Caco-2 (cell line): ENCODE measurements around the gene ARHGEF7. TPM values are rescaled to one million over a fixed set of nuclear protein-coding genes. Genes with fewer than 3 reads are reported as not detected.

Experiments used
- BruUV-seq: library from RNA; stranded (reverse); fragments of 400-500 nt; replicated peaks from 2 replicates; lab custom pipeline; 2021; lab: Mats Ljungman, UMichigan
- CTCF ChIA-PET: fragments of 300-600 bp; sonication (Branson Sonifier 250); formaldehyde crosslinking; loops from one replicate; lab custom pipeline; 2022; ENCODE audit warnings: antibody characterized with exemption; lab: Charles Lee
- POLR2A ChIA-PET: fragments of 300-600 bp; sonication (Branson Sonifier 250); formaldehyde crosslinking; loops from one replicate; lab custom pipeline; 2022; ENCODE audit warnings: antibody characterized with exemption; lab: Charles Lee
- DNase-seq, 2 experiments: peaks; one replicate each; pipeline versions ENCODE4 v3.0.0 to v3.0.0-alpha.2; 2020 to 2022
- H3K27me3 ChIP-seq: replicated peaks from 2 replicates; pipeline ENCODE4 v1.6.0; 2011; ENCODE audit warnings: low read length; ENCODE audit not compliant: control insufficient read depth, insufficient read depth
- H3K36me3 ChIP-seq: 2 replicates; pipeline ENCODE4 v1.5.1; 2011; ENCODE audit warnings: low read length; ENCODE audit not compliant: control insufficient read depth, insufficient read depth
- H3K4me1 ChIP-seq: fragments of 250-450 bp; sonication (Bioruptor Pico); 2 replicates; pipeline ENCODE4 v1.5.1; 2020; ENCODE audit warnings: mild to moderate bottlenecking
- H3K4me3 ChIP-seq: 2 replicates; pipeline ENCODE4 v1.5.1; 2011; ENCODE audit warnings: low read depth, mild to moderate bottlenecking, control low read depth, low read length
- H3K9me3 ChIP-seq: fragments of 250-450 bp; sonication (Bioruptor Pico); 2 replicates; pipeline ENCODE4 v1.5.1; 2020; ENCODE audit warnings: mild to moderate bottlenecking, moderate library complexity
- H3K27ac Mint-ChIP-seq: one replicate; pipeline ENCODE4 v1.8.0; 2022; ENCODE audit warnings: mixed read lengths; ENCODE audit not compliant: unreplicated experiment
- H3K27me3 Mint-ChIP-seq: one replicate; pipeline ENCODE4 v1.8.0; 2022; ENCODE audit warnings: mixed read lengths; ENCODE audit not compliant: insufficient read depth, unreplicated experiment
- H3K36me3 Mint-ChIP-seq: one replicate; pipeline ENCODE4 v1.8.0; 2022; ENCODE audit warnings: mild to moderate bottlenecking, mixed read lengths; ENCODE audit not compliant: insufficient read depth, unreplicated experiment
- H3K4me1 Mint-ChIP-seq: one replicate; pipeline ENCODE4 v1.8.0; 2022; ENCODE audit warnings: low read depth, mixed read lengths; ENCODE audit not compliant: unreplicated experiment
- H3K4me3 Mint-ChIP-seq: one replicate; pipeline ENCODE4 v1.8.0; 2022; ENCODE audit warnings: mild to moderate bottlenecking, moderate library complexity, mixed read lengths; ENCODE audit not compliant: unreplicated experiment
- H3K9me3 Mint-ChIP-seq: one replicate; pipeline ENCODE4 v1.8.0; 2022; ENCODE audit warnings: mixed read lengths; ENCODE audit not compliant: unreplicated experiment
- intact Hi-C: fragments of 100-400 bp; cut with micrococcal nuclease; formaldehyde crosslinking; loops from one replicate; pipeline ENCODE4 v1.10.0; 2022; ENCODE audit not compliant: unreplicated experiment
- total RNA-seq: library from RNA; stranded (reverse); gene quantifications from 2 replicates; pipeline ENCODE4 v1.2.3, GENCODE V29; 2022
- TF ChIP-seq, protein P1 (sequence below), 2 experiments: fragments of 200-600 bp in 1 of 2; IDR thresholded peaks; 1 replicate in 1 of 2; 2 replicates in 1 of 2; pipeline versions ENCODE4 v1.5.1 to v1.8.0; 2011 to 2022; ENCODE audit warnings: antibody characterized with exemption in 1 of 2, control low read depth in 1 of 2, inconsistent platforms in 1 of 2, low read depth in 1 of 2, low read length in 1 of 2, mild to moderate bottlenecking in 1 of 2, moderate library complexity in 1 of 2; ENCODE audit not compliant: insufficient read depth in 1 of 2, severe bottlenecking in 1 of 2, unreplicated experiment in 1 of 2

ARHGEF7 gene
- total RNA-seq, 1 experiment from 2014 or later = 60.5 TPM

DNA sequence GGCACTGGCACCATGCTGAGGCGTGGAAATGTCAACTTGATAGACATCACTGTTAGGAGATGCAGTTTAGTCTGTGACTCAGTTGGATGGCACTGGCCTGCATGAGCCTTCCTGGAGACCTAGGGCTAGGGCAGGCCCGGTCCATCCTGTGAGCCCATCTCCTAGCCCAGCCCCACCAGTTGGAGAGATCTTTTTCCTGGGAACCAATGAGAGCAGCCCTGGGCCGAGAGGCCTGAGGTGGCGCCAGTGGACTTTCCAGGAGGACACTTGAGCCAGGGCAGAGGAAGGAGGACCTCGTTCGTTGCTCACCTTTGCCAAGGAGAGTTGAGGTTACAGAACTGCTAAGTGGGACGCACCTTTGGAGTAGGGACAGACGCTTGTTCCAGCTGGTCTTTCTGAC is 104.8 kb downstream of the ARHGEF7 start:
- no peaks in the 10 kb centered on the region for H3K9me3 Mint-ChIP-seq
- H3K27me3 Mint-ChIP-seq = no peaks in the 10 kb centered on the region
- Histone ChIP-seq H3K36me3 (no peaks in the 10 kb centered on the region; the same call in 1 of the 2 replicates), H3K9me3 (no peaks in the 10 kb centered on the region), H3K4me3 (no peak overlapping the region), H3K27me3 (no peaks in the 10 kb centered on the region), H3K4me1 (no peaks in the 10 kb centered on the region)
- H3K27ac Mint-ChIP-seq = no peak overlapping the region
- ChIA-PET POLR2A (no interaction called here), CTCF (no interaction called here)
- no peak overlapping the region for H3K4me3 Mint-ChIP-seq
- DNase-seq = no peak
- intact Hi-C loops = no loop called here
- TF ChIP-seq, protein P1, sequence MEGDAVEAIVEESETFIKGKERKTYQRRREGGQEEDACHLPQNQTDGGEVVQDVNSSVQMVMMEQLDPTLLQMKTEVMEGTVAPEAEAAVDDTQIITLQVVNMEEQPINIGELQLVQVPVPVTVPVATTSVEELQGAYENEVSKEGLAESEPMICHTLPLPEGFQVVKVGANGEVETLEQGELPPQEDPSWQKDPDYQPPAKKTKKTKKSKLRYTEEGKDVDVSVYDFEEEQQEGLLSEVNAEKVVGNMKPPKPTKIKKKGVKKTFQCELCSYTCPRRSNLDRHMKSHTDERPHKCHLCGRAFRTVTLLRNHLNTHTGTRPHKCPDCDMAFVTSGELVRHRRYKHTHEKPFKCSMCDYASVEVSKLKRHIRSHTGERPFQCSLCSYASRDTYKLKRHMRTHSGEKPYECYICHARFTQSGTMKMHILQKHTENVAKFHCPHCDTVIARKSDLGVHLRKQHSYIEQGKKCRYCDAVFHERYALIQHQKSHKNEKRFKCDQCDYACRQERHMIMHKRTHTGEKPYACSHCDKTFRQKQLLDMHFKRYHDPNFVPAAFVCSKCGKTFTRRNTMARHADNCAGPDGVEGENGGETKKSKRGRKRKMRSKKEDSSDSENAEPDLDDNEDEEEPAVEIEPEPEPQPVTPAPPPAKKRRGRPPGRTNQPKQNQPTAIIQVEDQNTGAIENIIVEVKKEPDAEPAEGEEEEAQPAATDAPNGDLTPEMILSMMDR (IDR thresholded peaks at IDR 0.05; ENCODE audit: insufficient read depth in 1 of 2, low read depth in 1 of 2, low read length in 1 of 2, severe bottlenecking in 1 of 2, unreplicated experiment in 1 of 2) = no peak
- H3K36me3 Mint-ChIP-seq = peaks cover 18% of the 10 kb centered on the region
- no TSS peak for BruUV-seq
- no peaks in the 10 kb centered on the region for H3K4me1 Mint-ChIP-seq

DNA sequence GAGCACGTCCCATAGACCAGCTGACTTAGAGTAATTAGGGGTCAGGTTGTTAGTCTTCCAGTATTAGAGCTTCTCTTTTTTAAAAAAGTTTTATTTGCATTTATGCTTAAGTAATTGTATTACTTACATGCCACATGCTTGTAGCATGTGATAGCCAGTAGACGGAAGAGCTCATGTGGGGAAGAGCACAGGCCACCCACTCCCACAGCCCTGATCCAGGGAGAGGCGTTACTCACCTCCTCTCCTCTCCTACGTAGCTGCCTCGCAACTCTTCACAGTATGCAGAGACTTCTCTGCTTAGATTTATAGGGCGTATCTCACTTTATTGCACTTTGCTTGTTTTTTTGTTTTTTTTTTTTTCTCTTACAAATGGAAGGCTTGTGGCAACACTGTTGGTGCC is 110.1 kb downstream of the ARHGEF7 start:
- POLR2A ChIA-PET = no interaction called here
- Histone ChIP-seq H3K4me1 (no peaks in the 10 kb centered on the region), H3K9me3 (no peaks in the 10 kb centered on the region), H3K36me3 (no peaks in the 10 kb centered on the region; the same call in 1 of the 2 replicates), H3K4me3 (no peak overlapping the region), H3K27me3 (no peaks in the 10 kb centered on the region)
- TF ChIP-seq, protein P1 (IDR thresholded peaks at IDR 0.05; ENCODE audit: insufficient read depth in 1 of 2, low read depth in 1 of 2, low read length in 1 of 2, severe bottlenecking in 1 of 2, unreplicated experiment in 1 of 2) = no peak
- no peaks in the 10 kb centered on the region for H3K27me3 Mint-ChIP-seq
- intact Hi-C loops = no loop called here
- CTCF ChIA-PET = no interaction called here
- no peaks in the 10 kb centered on the region for H3K9me3 Mint-ChIP-seq
- BruUV-seq = no TSS peak
- no peaks in the 10 kb centered on the region for H3K4me1 Mint-ChIP-seq
- H3K36me3 Mint-ChIP-seq = peaks cover 23% of the 10 kb centered on the region
- no peak overlapping the region for H3K27ac Mint-ChIP-seq
- no peak for DNase-seq
- H3K4me3 Mint-ChIP-seq = no peak overlapping the region

DNA sequence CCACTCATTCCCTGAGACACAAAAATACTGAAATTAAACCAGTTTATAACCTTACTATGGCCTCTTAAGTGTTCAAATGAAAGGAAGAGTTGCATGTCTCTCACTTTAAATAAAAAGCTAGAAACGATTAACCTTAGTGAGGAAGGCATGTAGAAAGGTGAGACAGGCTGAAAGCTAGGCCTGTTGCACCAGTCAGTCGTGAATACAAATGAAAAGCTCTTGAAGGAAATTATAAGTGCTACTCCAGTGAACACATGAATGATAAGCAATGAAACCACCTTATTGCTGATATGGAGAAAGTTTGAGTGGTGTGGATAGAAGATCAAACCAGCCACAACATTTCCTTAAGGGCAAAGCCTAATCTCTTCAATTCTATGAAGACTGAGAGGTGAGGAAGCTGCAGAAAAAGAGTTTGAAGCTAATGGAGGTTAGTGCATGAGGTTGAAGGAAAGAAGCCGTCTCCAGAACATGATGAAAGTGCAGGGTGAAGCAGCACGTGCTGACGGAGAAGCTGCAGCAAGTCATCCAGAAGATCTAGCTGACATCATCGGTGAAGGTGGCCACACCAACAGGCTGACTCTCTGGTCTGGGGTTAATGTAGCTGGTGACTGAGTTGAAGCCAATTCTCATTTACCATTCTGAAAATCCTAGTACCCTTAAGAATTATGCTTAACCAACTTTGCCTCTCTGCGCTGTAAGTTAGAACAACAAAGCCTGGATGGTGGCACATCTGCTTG is 110.9 kb downstream of the ARHGEF7 start:
- intact Hi-C loops = no loop called here
- H3K9me3 ChIP-seq = no peaks in the 10 kb centered on the region
- H3K4me1 Mint-ChIP-seq = no peaks in the 10 kb centered on the region
- H3K36me3 Mint-ChIP-seq = peaks cover 20% of the 10 kb centered on the region
- no TSS peak for BruUV-seq
- H3K36me3 ChIP-seq = no peaks in the 10 kb centered on the region; the same call in 1 of the 2 replicates
- H3K4me1 ChIP-seq = no peaks in the 10 kb centered on the region
- TF ChIP-seq, protein P1 (IDR thresholded peaks at IDR 0.05; ENCODE audit: insufficient read depth in 1 of 2, low read depth in 1 of 2, low read length in 1 of 2, severe bottlenecking in 1 of 2, unreplicated experiment in 1 of 2) = no peak
- H3K4me3 Mint-ChIP-seq = no peak overlapping the region
- no peak for DNase-seq
- ChIA-PET CTCF (no interaction called here), POLR2A (no interaction called here)
- no peaks in the 10 kb centered on the region for H3K9me3 Mint-ChIP-seq
- H3K4me3 ChIP-seq = no peak overlapping the region
- no peaks in the 10 kb centered on the region for H3K27me3 Mint-ChIP-seq
- H3K27me3 ChIP-seq = no peaks in the 10 kb centered on the region
- H3K27ac Mint-ChIP-seq = no peak overlapping the region
